WTC11 (cell line): Measurements from ENCODE around the gene UCK1. TPM values are rescaled to one million over a fixed set of nuclear protein-coding genes. Genes with fewer than 3 reads are reported as not detected.

ENCODE experiments used
- ATAC-seq: fragments of 200-7000 bp; cut with Tn5 transposase; 2 replicates; pipeline ENCODE4 v1.10.0; 2021; ENCODE audit warnings: mild to moderate bottlenecking, moderate library complexity
- CTCF ChIA-PET: fragments of 300-600 bp; sonication (Branson Sonifier 250); formaldehyde crosslinking; loops from one replicate; lab custom pipeline; 2021; ENCODE audit warnings: antibody characterized with exemption; lab: Charles Lee
- POLR2A ChIA-PET: fragments of 350-600 bp; sonication (Branson Sonifier 250); formaldehyde crosslinking; loops from one replicate; lab custom pipeline; 2021; ENCODE audit warnings: antibody characterized with exemption; lab: Charles Lee
- DNase-seq: peaks from one replicate; pipeline ENCODE4 v3.0.0; 2021; ENCODE audit warnings: low spot score
- H3K27ac Mint-ChIP-seq: 2 replicates; pipeline ENCODE4 v1.8.0; 2021; ENCODE audit warnings: mixed read lengths
- H3K27me3 Mint-ChIP-seq: 2 replicates; pipeline ENCODE4 v1.8.0; 2021; ENCODE audit warnings: low read depth, mild to moderate bottlenecking, moderate library complexity, mixed read lengths
- H3K36me3 Mint-ChIP-seq: 2 replicates; pipeline ENCODE4 v1.8.0; 2021; ENCODE audit warnings: mixed read lengths
- H3K4me1 Mint-ChIP-seq: 2 replicates; pipeline ENCODE4 v1.8.0; 2022; ENCODE audit warnings: mixed read lengths
- H3K4me3 Mint-ChIP-seq: 2 replicates; pipeline ENCODE4 v1.8.0; 2021; ENCODE audit warnings: mild to moderate bottlenecking, moderate library complexity, mixed read lengths
- H3K9me3 Mint-ChIP-seq: 2 replicates; pipeline ENCODE4 v1.8.0; 2021; ENCODE audit warnings: mixed read lengths
- AFF4 ChIP-seq: sonication (generic); formaldehyde crosslinking; IDR thresholded peaks from 2 replicates; pipeline ENCODE4 v1.8.1; 2023; ENCODE audit warnings: mild to moderate bottlenecking, missing genetic modification reagents, borderline replicate concordance
- ZNF219 ChIP-seq: sonication (generic); formaldehyde crosslinking; IDR thresholded peaks from 2 replicates; pipeline ENCODE4 v1.8.0; 2023; ENCODE audit warnings: missing genetic modification reagents, mild to moderate bottlenecking, borderline replicate concordance
- ZNF532 ChIP-seq: fragments of 250-450 bp; sonication (Bioruptor Pico); IDR thresholded peaks from 2 replicates; pipeline ENCODE4 v1.9.0; 2021; ENCODE audit warnings: mild to moderate bottlenecking, borderline replicate concordance
- total RNA-seq: library from RNA; stranded (reverse); gene quantifications from 3 replicates; pipeline ENCODE4 v1.2.3, GENCODE V29; 2021
- TF ChIP-seq, protein P1 (sequence below): sonication (generic); formaldehyde crosslinking; IDR thresholded peaks from 2 replicates; pipeline ENCODE4 v1.8.0; 2022; ENCODE audit warnings: missing genetic modification reagents
- TF ChIP-seq, protein P2 (sequence below): fragments of 250-450 bp; sonication (Bioruptor Pico); IDR thresholded peaks from 2 replicates; pipeline ENCODE4 v1.9.0; 2021; ENCODE audit warnings: mild to moderate bottlenecking
- TF ChIP-seq, protein P3 (sequence below): sonication (generic); formaldehyde crosslinking; conservative IDR thresholded peaks from 2 replicates; pipeline ENCODE4 v1.8.1; 2023; ENCODE audit warnings: mild to moderate bottlenecking, low read depth, missing genetic modification reagents, moderate library complexity

Gene UCK1
- total RNA-seq, 1 experiment from 2014 or later: 29.6 TPM

- no peak for ATAC-seq
- Mint-ChIP-seq H3K4me1 (peaks cover 9% of the 10 kb centered on the region), H3K36me3 (peaks cover 11% of the 10 kb centered on the region), H3K27ac (no peak overlapping the region), H3K9me3 (peaks cover 29% of the 10 kb centered on the region)
- POLR2A ChIA-PET: no interaction called here
- no peak for DNase-seq
- CTCF ChIA-PET: interaction anchor here (0.6 to 1.4 kb wide), 3 partner anchors 32 to 199 kb away, joined by 3 to 5 read pairs (median 3); no protein-coding TSS in a partner anchor
- TF ChIP-seq ZNF219 (no peak), AFF4 (CRISPR knock-in tag) (no peak), ZNF532 (no peak)
- TF ChIP-seq, protein P1, sequence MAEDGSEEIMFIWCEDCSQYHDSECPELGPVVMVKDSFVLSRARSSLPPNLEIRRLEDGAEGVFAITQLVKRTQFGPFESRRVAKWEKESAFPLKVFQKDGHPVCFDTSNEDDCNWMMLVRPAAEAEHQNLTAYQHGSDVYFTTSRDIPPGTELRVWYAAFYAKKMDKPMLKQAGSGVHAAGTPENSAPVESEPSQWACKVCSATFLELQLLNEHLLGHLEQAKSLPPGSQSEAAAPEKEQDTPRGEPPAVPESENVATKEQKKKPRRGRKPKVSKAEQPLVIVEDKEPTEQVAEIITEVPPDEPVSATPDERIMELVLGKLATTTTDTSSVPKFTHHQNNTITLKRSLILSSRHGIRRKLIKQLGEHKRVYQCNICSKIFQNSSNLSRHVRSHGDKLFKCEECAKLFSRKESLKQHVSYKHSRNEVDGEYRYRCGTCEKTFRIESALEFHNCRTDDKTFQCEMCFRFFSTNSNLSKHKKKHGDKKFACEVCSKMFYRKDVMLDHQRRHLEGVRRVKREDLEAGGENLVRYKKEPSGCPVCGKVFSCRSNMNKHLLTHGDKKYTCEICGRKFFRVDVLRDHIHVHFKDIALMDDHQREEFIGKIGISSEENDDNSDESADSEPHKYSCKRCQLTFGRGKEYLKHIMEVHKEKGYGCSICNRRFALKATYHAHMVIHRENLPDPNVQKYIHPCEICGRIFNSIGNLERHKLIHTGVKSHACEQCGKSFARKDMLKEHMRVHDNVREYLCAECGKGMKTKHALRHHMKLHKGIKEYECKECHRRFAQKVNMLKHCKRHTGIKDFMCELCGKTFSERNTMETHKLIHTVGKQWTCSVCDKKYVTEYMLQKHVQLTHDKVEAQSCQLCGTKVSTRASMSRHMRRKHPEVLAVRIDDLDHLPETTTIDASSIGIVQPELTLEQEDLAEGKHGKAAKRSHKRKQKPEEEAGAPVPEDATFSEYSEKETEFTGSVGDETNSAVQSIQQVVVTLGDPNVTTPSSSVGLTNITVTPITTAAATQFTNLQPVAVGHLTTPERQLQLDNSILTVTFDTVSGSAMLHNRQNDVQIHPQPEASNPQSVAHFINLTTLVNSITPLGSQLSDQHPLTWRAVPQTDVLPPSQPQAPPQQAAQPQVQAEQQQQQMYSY (CRISPR knock-in tag): no peak
- TF ChIP-seq, protein P2, sequence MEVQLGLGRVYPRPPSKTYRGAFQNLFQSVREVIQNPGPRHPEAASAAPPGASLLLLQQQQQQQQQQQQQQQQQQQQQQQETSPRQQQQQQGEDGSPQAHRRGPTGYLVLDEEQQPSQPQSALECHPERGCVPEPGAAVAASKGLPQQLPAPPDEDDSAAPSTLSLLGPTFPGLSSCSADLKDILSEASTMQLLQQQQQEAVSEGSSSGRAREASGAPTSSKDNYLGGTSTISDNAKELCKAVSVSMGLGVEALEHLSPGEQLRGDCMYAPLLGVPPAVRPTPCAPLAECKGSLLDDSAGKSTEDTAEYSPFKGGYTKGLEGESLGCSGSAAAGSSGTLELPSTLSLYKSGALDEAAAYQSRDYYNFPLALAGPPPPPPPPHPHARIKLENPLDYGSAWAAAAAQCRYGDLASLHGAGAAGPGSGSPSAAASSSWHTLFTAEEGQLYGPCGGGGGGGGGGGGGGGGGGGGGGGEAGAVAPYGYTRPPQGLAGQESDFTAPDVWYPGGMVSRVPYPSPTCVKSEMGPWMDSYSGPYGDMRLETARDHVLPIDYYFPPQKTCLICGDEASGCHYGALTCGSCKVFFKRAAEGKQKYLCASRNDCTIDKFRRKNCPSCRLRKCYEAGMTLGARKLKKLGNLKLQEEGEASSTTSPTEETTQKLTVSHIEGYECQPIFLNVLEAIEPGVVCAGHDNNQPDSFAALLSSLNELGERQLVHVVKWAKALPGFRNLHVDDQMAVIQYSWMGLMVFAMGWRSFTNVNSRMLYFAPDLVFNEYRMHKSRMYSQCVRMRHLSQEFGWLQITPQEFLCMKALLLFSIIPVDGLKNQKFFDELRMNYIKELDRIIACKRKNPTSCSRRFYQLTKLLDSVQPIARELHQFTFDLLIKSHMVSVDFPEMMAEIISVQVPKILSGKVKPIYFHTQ (CRISPR knock-in tag): no peak
- TF ChIP-seq, protein P3, sequence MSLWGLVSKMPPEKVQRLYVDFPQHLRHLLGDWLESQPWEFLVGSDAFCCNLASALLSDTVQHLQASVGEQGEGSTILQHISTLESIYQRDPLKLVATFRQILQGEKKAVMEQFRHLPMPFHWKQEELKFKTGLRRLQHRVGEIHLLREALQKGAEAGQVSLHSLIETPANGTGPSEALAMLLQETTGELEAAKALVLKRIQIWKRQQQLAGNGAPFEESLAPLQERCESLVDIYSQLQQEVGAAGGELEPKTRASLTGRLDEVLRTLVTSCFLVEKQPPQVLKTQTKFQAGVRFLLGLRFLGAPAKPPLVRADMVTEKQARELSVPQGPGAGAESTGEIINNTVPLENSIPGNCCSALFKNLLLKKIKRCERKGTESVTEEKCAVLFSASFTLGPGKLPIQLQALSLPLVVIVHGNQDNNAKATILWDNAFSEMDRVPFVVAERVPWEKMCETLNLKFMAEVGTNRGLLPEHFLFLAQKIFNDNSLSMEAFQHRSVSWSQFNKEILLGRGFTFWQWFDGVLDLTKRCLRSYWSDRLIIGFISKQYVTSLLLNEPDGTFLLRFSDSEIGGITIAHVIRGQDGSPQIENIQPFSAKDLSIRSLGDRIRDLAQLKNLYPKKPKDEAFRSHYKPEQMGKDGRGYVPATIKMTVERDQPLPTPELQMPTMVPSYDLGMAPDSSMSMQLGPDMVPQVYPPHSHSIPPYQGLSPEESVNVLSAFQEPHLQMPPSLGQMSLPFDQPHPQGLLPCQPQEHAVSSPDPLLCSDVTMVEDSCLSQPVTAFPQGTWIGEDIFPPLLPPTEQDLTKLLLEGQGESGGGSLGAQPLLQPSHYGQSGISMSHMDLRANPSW (CRISPR knock-in tag): no peak
- TF ChIP-seq, all 79 proteins: peak for 0
- Mint-ChIP-seq H3K27me3 (peaks cover 26% of the 10 kb centered on the region), H3K4me3 (no peak overlapping the region)
Measured at GRCh38 chr9:131559421-131560000, 28.4 kb upstream of the UCK1 start.
